ENCODE measurements around the gene ATG10.

GRCh38 chr5:82168294-82168693, 196.5 kb downstream of the ATG10 start:
- TF ChIP-seq, protein P1, sequence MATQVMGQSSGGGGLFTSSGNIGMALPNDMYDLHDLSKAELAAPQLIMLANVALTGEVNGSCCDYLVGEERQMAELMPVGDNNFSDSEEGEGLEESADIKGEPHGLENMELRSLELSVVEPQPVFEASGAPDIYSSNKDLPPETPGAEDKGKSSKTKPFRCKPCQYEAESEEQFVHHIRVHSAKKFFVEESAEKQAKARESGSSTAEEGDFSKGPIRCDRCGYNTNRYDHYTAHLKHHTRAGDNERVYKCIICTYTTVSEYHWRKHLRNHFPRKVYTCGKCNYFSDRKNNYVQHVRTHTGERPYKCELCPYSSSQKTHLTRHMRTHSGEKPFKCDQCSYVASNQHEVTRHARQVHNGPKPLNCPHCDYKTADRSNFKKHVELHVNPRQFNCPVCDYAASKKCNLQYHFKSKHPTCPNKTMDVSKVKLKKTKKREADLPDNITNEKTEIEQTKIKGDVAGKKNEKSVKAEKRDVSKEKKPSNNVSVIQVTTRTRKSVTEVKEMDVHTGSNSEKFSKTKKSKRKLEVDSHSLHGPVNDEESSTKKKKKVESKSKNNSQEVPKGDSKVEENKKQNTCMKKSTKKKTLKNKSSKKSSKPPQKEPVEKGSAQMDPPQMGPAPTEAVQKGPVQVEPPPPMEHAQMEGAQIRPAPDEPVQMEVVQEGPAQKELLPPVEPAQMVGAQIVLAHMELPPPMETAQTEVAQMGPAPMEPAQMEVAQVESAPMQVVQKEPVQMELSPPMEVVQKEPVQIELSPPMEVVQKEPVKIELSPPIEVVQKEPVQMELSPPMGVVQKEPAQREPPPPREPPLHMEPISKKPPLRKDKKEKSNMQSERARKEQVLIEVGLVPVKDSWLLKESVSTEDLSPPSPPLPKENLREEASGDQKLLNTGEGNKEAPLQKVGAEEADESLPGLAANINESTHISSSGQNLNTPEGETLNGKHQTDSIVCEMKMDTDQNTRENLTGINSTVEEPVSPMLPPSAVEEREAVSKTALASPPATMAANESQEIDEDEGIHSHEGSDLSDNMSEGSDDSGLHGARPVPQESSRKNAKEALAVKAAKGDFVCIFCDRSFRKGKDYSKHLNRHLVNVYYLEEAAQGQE (IDR thresholded peaks at IDR 0.05; ENCODE audit: low read depth) = no peak
- no peak for TF ChIP-seq CEBPB (IDR thresholded peaks at IDR 0.05)
- TF ChIP-seq, protein P2, sequence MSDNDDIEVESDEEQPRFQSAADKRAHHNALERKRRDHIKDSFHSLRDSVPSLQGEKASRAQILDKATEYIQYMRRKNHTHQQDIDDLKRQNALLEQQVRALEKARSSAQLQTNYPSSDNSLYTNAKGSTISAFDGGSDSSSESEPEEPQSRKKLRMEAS (IDR thresholded peaks at IDR 0.05) = no peak
- no peak for TF ChIP-seq EP300 (IDR thresholded peaks at IDR 0.05; ENCODE audit: borderline replicate concordance)
- TF ChIP-seq YY1 (IDR thresholded peaks at IDR 0.05; ENCODE audit: low read depth) = no peak
- TF ChIP-seq, protein P3, sequence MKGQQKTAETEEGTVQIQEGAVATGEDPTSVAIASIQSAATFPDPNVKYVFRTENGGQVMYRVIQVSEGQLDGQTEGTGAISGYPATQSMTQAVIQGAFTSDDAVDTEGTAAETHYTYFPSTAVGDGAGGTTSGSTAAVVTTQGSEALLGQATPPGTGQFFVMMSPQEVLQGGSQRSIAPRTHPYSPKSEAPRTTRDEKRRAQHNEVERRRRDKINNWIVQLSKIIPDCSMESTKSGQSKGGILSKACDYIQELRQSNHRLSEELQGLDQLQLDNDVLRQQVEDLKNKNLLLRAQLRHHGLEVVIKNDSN (IDR thresholded peaks at IDR 0.05) = no peak
- TF ChIP-seq FOXM1 (IDR thresholded peaks at IDR 0.05; ENCODE audit: borderline replicate concordance, low read depth) = no peak
- no peak for TF ChIP-seq CREB1 (IDR thresholded peaks at IDR 0.05; ENCODE audit: low read depth)
- no peak for TF ChIP-seq TAF1 (IDR thresholded peaks at IDR 0.05; ENCODE audit: low read depth)
- TF ChIP-seq EGR1 (IDR thresholded peaks at IDR 0.05) = no peak
